H1 (cell line): ENCODE measurements around the gene FRMPD4. TPM values are rescaled to one million over a fixed set of nuclear protein-coding genes. Genes with fewer than 3 reads are reported as not detected.

Source experiments
- CTCF ChIA-PET: fragments of 300-600 bp; sonication (Branson Sonifier 250); formaldehyde crosslinking; loops from one replicate; lab custom pipeline; 2021; ENCODE audit not compliant: partially characterized antibody; lab: Charles Lee
- POLR2A ChIA-PET: fragments of 300-600 bp; sonication (Branson Sonifier 250); formaldehyde crosslinking; loops from one replicate; lab custom pipeline; 2021; ENCODE audit warnings: inconsistent platforms; ENCODE audit not compliant: partially characterized antibody; lab: Charles Lee
- DNase-seq, 2 experiments: peaks; one replicate each; pipeline versions ENCODE4 v3.0.0 to v3.0.0-alpha.2; 2010 to 2022; ENCODE audit warnings: low spot score in 2 of 2, low read depth in 1 of 2, mixed read lengths in 1 of 2
- FAIRE-seq: peaks from 2 replicates; lab custom pipeline; 2011; peaks lifted over from hg19 to GRCh38; lab: Jason Lieb, UNC
- H2AFZ ChIP-seq: 2 replicates; pipeline ENCODE4 v1.8.1; 2012; ENCODE audit warnings: low read length, inconsistent platforms
- H2AK5ac ChIP-seq: 2 replicates; pipeline ENCODE4 v1.6.1; 2013; ENCODE audit warnings: low read depth, low read length
- H2BK120ac ChIP-seq: replicated peaks from 2 replicates; pipeline ENCODE3; 2013; ENCODE audit warnings: low read depth, low read length, inconsistent platforms
- H2BK12ac ChIP-seq: 2 replicates; pipeline ENCODE4 v1.6.1; 2013; ENCODE audit warnings: low read depth, low read length
- H2BK15ac ChIP-seq: 2 replicates; pipeline ENCODE4 v1.6.1; 2013; ENCODE audit warnings: low read length
- H2BK20ac ChIP-seq: 2 replicates; pipeline ENCODE4 v1.6.1; 2013; ENCODE audit warnings: low read length
- H2BK5ac ChIP-seq: 2 replicates; pipeline ENCODE4 v1.6.1; 2013; ENCODE audit warnings: low read depth, low read length
- H3K14ac ChIP-seq: 2 replicates; pipeline ENCODE4 v1.6.1; 2013; ENCODE audit warnings: inconsistent platforms; ENCODE audit not compliant: insufficient read length
- H3K18ac ChIP-seq: 2 replicates; pipeline ENCODE4 v1.6.1; 2013; ENCODE audit warnings: low read length; ENCODE audit errors: extremely low read depth
- H3K23ac ChIP-seq: 2 replicates; pipeline ENCODE4 v1.6.1; 2013; ENCODE audit warnings: inconsistent platforms; ENCODE audit not compliant: insufficient read length
- H3K23me2 ChIP-seq: 2 replicates; pipeline ENCODE4 v1.6.1; 2013; ENCODE audit warnings: low read depth, low read length
- H3K27ac ChIP-seq: 2 replicates; pipeline ENCODE4 v1.6.1; 2011; ENCODE audit warnings: low read depth, low read length, inconsistent platforms
- H3K27me3 ChIP-seq, 4 experiments: replicated peaks in 1 of 4; 1 replicate in 1 of 4; 2 replicates in 3 of 4; pipeline versions ENCODE4 v1.6.1 to v1.8.1; 2011 to 2013; ENCODE audit warnings: low read length in 3 of 4, mild to moderate bottlenecking in 3 of 4, inconsistent platforms in 2 of 4, mixed read lengths in 2 of 4, moderate library complexity in 1 of 4; ENCODE audit not compliant: control insufficient read depth in 3 of 4, insufficient read depth in 3 of 4; ENCODE audit errors: extremely low read depth in 1 of 4
- H3K36me3 ChIP-seq, 4 experiments: 2 replicates each; pipeline versions ENCODE4 v1.6.1 to v1.8.1; 2011 to 2013; ENCODE audit warnings: mild to moderate bottlenecking in 4 of 4, low read length in 3 of 4, moderate library complexity in 2 of 4, control low read depth in 1 of 4, inconsistent platforms in 1 of 4; ENCODE audit not compliant: insufficient read depth in 4 of 4, control insufficient read depth in 2 of 4
- H3K4ac ChIP-seq: replicated peaks from 2 replicates; pipeline ENCODE3; 2013; ENCODE audit warnings: low read length, low read depth, mixed read lengths, inconsistent platforms; ENCODE audit not compliant: insufficient read length
- H3K4me1 ChIP-seq, 4 experiments: replicated peaks in 1 of 4; 1 replicate in 1 of 4; 2 replicates in 3 of 4; pipeline versions ENCODE4 v1.6.1 to v1.8.1; 2011 to 2013; ENCODE audit warnings: low read length in 3 of 4, inconsistent platforms in 2 of 4, mixed read lengths in 1 of 4; ENCODE audit not compliant: insufficient read depth in 4 of 4, control insufficient read depth in 3 of 4
- H3K4me2 ChIP-seq, 2 experiments: 2 replicates each; pipeline versions ENCODE4 v1.6.1 to v1.8.1; 2011 to 2013; ENCODE audit warnings: low read depth in 2 of 2, low read length in 2 of 2, control low read depth in 1 of 2, inconsistent platforms in 1 of 2, mild to moderate bottlenecking in 1 of 2; ENCODE audit not compliant: insufficient read depth in 1 of 2
- H3K4me3 ChIP-seq, 4 experiments: fragments of 200-600, 300-600 bp in 1 of 4; sonication (generic), shearing (Covaris generic), sonication (Bioruptor Twin) in 1 of 4; 2 replicates each; pipeline versions ENCODE4 v1.5.1 to v1.8.1; 2011 to 2016; ENCODE audit warnings: low read length in 4 of 4, low read depth in 3 of 4, control low read depth in 2 of 4, inconsistent platforms in 2 of 4, mild to moderate bottlenecking in 2 of 4, mixed read lengths in 1 of 4, moderate library complexity in 1 of 4; ENCODE audit not compliant: insufficient read depth in 2 of 4; ENCODE audit errors: extremely low read depth in 1 of 4
- H3K56ac ChIP-seq: replicated peaks from 2 replicates; pipeline ENCODE3; 2013; ENCODE audit warnings: low read depth, mild to moderate bottlenecking, mixed read lengths, low read length, inconsistent platforms; ENCODE audit not compliant: insufficient read length
- H3K79me1 ChIP-seq: 2 replicates; pipeline ENCODE4 v1.6.1; 2013; ENCODE audit warnings: low read depth, low read length, control low read depth
- H3K79me2 ChIP-seq, 2 experiments: 2 replicates each; pipeline versions ENCODE4 v1.6.1 to v1.8.1; 2012 to 2013; ENCODE audit warnings: low read length in 2 of 2, mild to moderate bottlenecking in 2 of 2, inconsistent platforms in 1 of 2; ENCODE audit not compliant: insufficient read depth in 2 of 2, control insufficient read depth in 1 of 2
- H3K9ac ChIP-seq, 4 experiments: replicated peaks in 1 of 4; 1 replicate in 1 of 4; 2 replicates in 3 of 4; pipeline versions ENCODE4 v1.6.1 to v1.8.1; 2011 to 2013; ENCODE audit warnings: low read depth in 3 of 4, low read length in 3 of 4, control low read depth in 2 of 4, mild to moderate bottlenecking in 2 of 4, moderate library complexity in 2 of 4, inconsistent platforms in 1 of 4; ENCODE audit errors: extremely low read depth in 1 of 4
- H3K9me3 ChIP-seq, 2 experiments: 2 replicates each; pipeline versions ENCODE4 v1.6.1 to v1.8.1; 2012 to 2013; ENCODE audit warnings: mild to moderate bottlenecking in 2 of 2, moderate library complexity in 2 of 2, control low read depth in 1 of 2, inconsistent platforms in 1 of 2, low read depth in 1 of 2, low read length in 1 of 2, mixed read lengths in 1 of 2; ENCODE audit not compliant: insufficient read depth in 2 of 2
- H4K20me1 ChIP-seq, 2 experiments: replicated peaks in 1 of 2; 2 replicates each; pipeline versions ENCODE3 to v1.8.1; 2011 to 2013; ENCODE audit warnings: inconsistent platforms in 2 of 2, low read length in 2 of 2, mild to moderate bottlenecking in 1 of 2; ENCODE audit not compliant: insufficient read depth in 2 of 2, control insufficient read depth in 1 of 2
- H4K5ac ChIP-seq: 2 replicates; pipeline ENCODE4 v1.6.1; 2013; ENCODE audit warnings: low read length, low read depth, mixed read lengths, inconsistent platforms; ENCODE audit not compliant: insufficient read length
- H4K8ac ChIP-seq: 2 replicates; pipeline ENCODE4 v1.8.0; 2013; ENCODE audit warnings: mild to moderate bottlenecking, moderate library complexity, low read length, inconsistent platforms; ENCODE audit not compliant: insufficient read depth; ENCODE audit errors: extremely low read depth
- H4K91ac ChIP-seq: replicated peaks from 2 replicates; pipeline ENCODE3; 2013; ENCODE audit warnings: low read length, mixed read lengths, inconsistent platforms; ENCODE audit not compliant: insufficient read length
- TAF7 ChIP-seq: optimal IDR thresholded peaks from 2 replicates; pipeline ENCODE3; 2011; ENCODE audit warnings: low read depth, mild to moderate bottlenecking, inconsistent platforms, low read length, moderate library complexity, borderline replicate concordance
- WGBS, 2 experiments: shearing (Covaris generic) in 1 of 2; methylation state at CpG; one replicate each; pipeline versions ENCODE4 v1.1.6 to v1.1.7; 2013 to 2015; ENCODE audit warnings: low lambda C conversion rate in 2 of 2, mixed read lengths in 2 of 2, inconsistent platforms in 1 of 2, low coverage in 1 of 2, missing lambda C conversion rate in 1 of 2; ENCODE audit not compliant: insufficient replicate concordance in 2 of 2, insufficient coverage in 1 of 2, insufficient read length in 1 of 2; ENCODE audit errors: extremely low coverage in 1 of 2, missing lambda C conversion rate in 1 of 2; 5-methylcytosine and 5-hydroxymethylcytosine counted together
- polyA plus RNA-seq, 7 experiments: library from polyadenylated mRNA; depleted of rRNA in 3 of 7; stranded (reverse) in 5 of 7; unstranded in 2 of 7; fragments of >200 nt in 5 of 7; fragments of 200-250 nt in 2 of 7; gene quantifications; 1 replicate in 5 of 7; 2 replicates in 1 of 7; 4 replicates in 1 of 7; pipeline versions ENCODE4 v1.2.1 to v1.2.3, GENCODE V29; 2011 to 2013; ENCODE audit warnings: missing spikeins in 2 of 7, mixed read lengths in 2 of 7
- total RNA-seq: library from RNA; stranded (reverse); fragmentation: NEBNext Ultra II Directional; extraction: Animal tissue kit (Norgen Biotek cat#: 25700); gene quantifications from 2 replicates; pipeline ENCODE4 v1.2.1, GENCODE V29; 2021

Gene FRMPD4
- total and polyA plus RNA-seq, 2 of the 8 experiments (the other 6 are each of a cell fraction or from before 2014, with no cell fraction given) = 0.02 to 0.37 TPM

DNA sequence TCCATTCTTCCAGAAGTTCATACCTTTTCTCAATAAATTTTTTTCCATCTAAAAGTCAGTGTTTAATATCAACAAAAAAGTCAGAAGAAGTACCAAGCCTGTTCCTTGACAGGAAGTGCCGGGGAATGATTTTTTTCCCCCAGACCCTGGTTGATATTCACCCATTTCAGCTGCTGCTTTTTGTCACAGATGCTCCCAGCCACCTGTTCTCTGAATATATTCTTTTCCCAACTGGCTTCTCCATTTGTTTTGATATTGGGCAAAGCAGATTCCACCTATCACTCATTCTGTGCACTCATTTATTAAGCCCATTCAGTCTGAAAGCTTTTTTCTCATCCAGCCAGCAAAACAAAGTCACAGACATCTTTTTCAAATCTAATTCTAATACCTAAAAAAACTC, 139.9 kb downstream of the FRMPD4 start:
- H2AK5ac ChIP-seq = no peak overlapping the region
- no peaks in the 10 kb centered on the region for H4K20me1 ChIP-seq
- no peaks in the 10 kb centered on the region for H3K79me2 ChIP-seq
- H4K91ac ChIP-seq = no peak overlapping the region
- H3K56ac ChIP-seq = no peak overlapping the region
- DNase-seq (no peak), FAIRE-seq (no peak)
- H3K14ac ChIP-seq = no peak overlapping the region
- no peak overlapping the region for H3K4me2 ChIP-seq
- H4K5ac ChIP-seq = no peak overlapping the region
- H3K9ac ChIP-seq = no peak overlapping the region
- H2AFZ ChIP-seq = no peak overlapping the region
- no peak for TF ChIP-seq TAF7
- H3K18ac ChIP-seq = no peak overlapping the region
- H3K27me3 ChIP-seq = no peaks in the 10 kb centered on the region
- H3K4me1 ChIP-seq = no peaks in the 10 kb centered on the region
- POLR2A ChIA-PET = no interaction called here
- no peak overlapping the region for H3K4me3 ChIP-seq
- WGBS, 2 experiments = no CpG with 5 or more reads among the region's 1 CpG
- no peaks in the 10 kb centered on the region for H3K36me3 ChIP-seq
- no peaks in the 10 kb centered on the region for H3K79me1 ChIP-seq
- H3K23me2 ChIP-seq = no peaks in the 10 kb centered on the region
- H3K27ac ChIP-seq = no peak overlapping the region
- no peak overlapping the region for H2BK15ac ChIP-seq
- H3K9me3 ChIP-seq = no peaks in the 10 kb centered on the region
- H4K8ac ChIP-seq = no peak overlapping the region
- H2BK120ac ChIP-seq = no peak overlapping the region
- no peak overlapping the region for H3K23ac ChIP-seq
- CTCF ChIA-PET = interaction anchor here (1.4 kb wide), 1 partner anchor 71 kb away, joined by 4 read pairs; no protein-coding TSS in a partner anchor
- H2BK20ac ChIP-seq = no peak overlapping the region
- no peak overlapping the region for H2BK12ac ChIP-seq
- no peak overlapping the region for H2BK5ac ChIP-seq
- H3K4ac ChIP-seq = no peak overlapping the region
